ENCODE data around the gene SQSTM1.

GRCh38 chr5:179777456-179777855 lies 43.2 kb upstream of the SQSTM1 start:
- TF ChIP-seq CTCF (IDR thresholded peaks at IDR 0.05) = no peak
- TF ChIP-seq POLR2A (IDR thresholded peaks at IDR 0.05) = no peak
